Lung (tissue), 12 donors: ENCODE measurements around the gene SIRT6. TPM values are rescaled to one million over a fixed set of nuclear protein-coding genes. Genes with fewer than 3 reads are reported as not detected.
"Not testable (repeated sequence)": the region's sequence is repeated elsewhere in the genome, so short reads cannot be mapped to it uniquely, and the experiment has no call there.

Experiments
- ATAC-seq: fragments of 200-7000 bp; cut with Tn5 transposase; one replicate; pipeline ENCODE4 v1.9.1; 2020; ENCODE audit warnings: moderate number of reproducible peaks; ENCODE audit not compliant: insufficient read depth, low FRiP score
- DNase-seq, 3 donors: peaks; one replicate each; pipeline ENCODE4 v3.0.0-alpha.2; 2013 to 2017
- H3K27ac ChIP-seq, 2 donors: one replicate each; pipeline ENCODE4 v1.5.1; 2013; ENCODE audit warnings: mild to moderate bottlenecking in 2 of 2, moderate library complexity in 2 of 2, control low read depth in 1 of 2, inconsistent platforms in 1 of 2, low read depth in 1 of 2, low read length in 1 of 2
- H3K27me3 ChIP-seq, 3 donors: one replicate each; pipeline ENCODE4 v1.5.1; 2013; ENCODE audit warnings: low read length in 2 of 3; ENCODE audit not compliant: control insufficient read depth in 3 of 3, insufficient read depth in 3 of 3
- H3K36me3 ChIP-seq, 4 donors: one replicate each; pipeline ENCODE4 v1.5.1; 2013; ENCODE audit warnings: low read length in 4 of 4, mild to moderate bottlenecking in 1 of 4, moderate library complexity in 1 of 4; ENCODE audit not compliant: control insufficient read depth in 4 of 4, insufficient read depth in 4 of 4
- H3K4me1 ChIP-seq, 5 donors: one replicate each; pipeline ENCODE4 v1.5.1; 2013; ENCODE audit warnings: low read length in 5 of 5, mild to moderate bottlenecking in 2 of 5, moderate library complexity in 1 of 5; ENCODE audit not compliant: control insufficient read depth in 5 of 5, insufficient read depth in 5 of 5
- H3K4me3 ChIP-seq: one replicate; pipeline ENCODE4 v1.5.1; 2013; ENCODE audit warnings: mild to moderate bottlenecking, control low read depth, moderate library complexity
- H3K9ac ChIP-seq, 2 donors: one replicate each; pipeline ENCODE4 v1.5.1; 2013; ENCODE audit warnings: low read length in 2 of 2, control low read depth in 1 of 2; ENCODE audit not compliant: insufficient read depth in 1 of 2
- H3K9me3 ChIP-seq, 4 donors: one replicate each; pipeline ENCODE4 v1.5.1; 2013; ENCODE audit warnings: low read length in 3 of 4, mild to moderate bottlenecking in 1 of 4, moderate library complexity in 1 of 4; ENCODE audit not compliant: control insufficient read depth in 4 of 4, insufficient read depth in 3 of 4
- CTCF ChIP-seq: IDR thresholded peaks from 2 replicates; pipeline ENCODE4 v1.5.1; 2012; ENCODE audit warnings: mild to moderate bottlenecking; ENCODE audit errors: control extremely low read depth, extremely low read depth
- WGBS, 2 donors: extraction: QIAGEN DNeasy Blood & Tissue Kit; methylation state at CpG; one replicate each; pipeline ENCODE4 v1.1.7; 2013; 5-methylcytosine and 5-hydroxymethylcytosine counted together
- polyA plus RNA-seq, 2 donors: library from polyadenylated mRNA; stranded (reverse); fragments of 200-250 nt; gene quantifications; one replicate each; pipeline ENCODE4 v1.2.1, GENCODE V29; 2013
- total RNA-seq, 2 donors: library from RNA; depleted of rRNA in 1 of 2; stranded (reverse); fragments of >200 nt in 1 of 2; gene quantifications; one replicate each; pipeline ENCODE4 v1.2.1, GENCODE V29; 2014 to 2021
- donor health status: control.
- donor health status: control.
- donor health status: Bipolar disorder and iron deficiency.
- donor health status: healthy.
- donor health status: DM: yes; HTN: yes; CAD: no.

The SIRT6 gene
- total and polyA plus RNA-seq, 4 donors, result 10.2 to 36.5 (median 29.2) TPM

- no peak overlapping the region for H3K4me3 ChIP-seq
- H3K9me3 ChIP-seq, result peaks cover 0 to 2% (median 0%) of the 10 kb centered on the region in 4 donors
- peaks cover 0 to 18% (median 17%) of the 10 kb centered on the region in 3 donors for H3K27me3 ChIP-seq
- H3K36me3 ChIP-seq, result no peaks in the 10 kb centered on the region
- H3K27ac ChIP-seq, result no peak overlapping the region
- H3K4me1 ChIP-seq, result peaks cover 0 to 5% (median 0%) of the 10 kb centered on the region in 5 donors
- TF ChIP-seq CTCF, result no peak
- ATAC-seq (no peak), DNase-seq (no peak)
- 76 to 84% methylated on average over 8 of the region's 8 CpGs for WGBS, 2 donors
- no peak overlapping the region for H3K9ac ChIP-seq
These were observed 43.5 kb upstream of the SIRT6 start for GRCh38 chr19:4225885-4226284.

- no peak for ATAC-seq
- H3K27ac ChIP-seq, result no peak overlapping the region
- no peak overlapping the region for H3K9ac ChIP-seq
These were observed 42.1 kb upstream of the SIRT6 start for GRCh38 chr19:4224470-4224869.

GRCh38 chr19:4220188-4220587 lies 37.8 kb upstream of the SIRT6 start:
- no peaks in the 10 kb centered on the region for H3K36me3 ChIP-seq
- H3K27ac ChIP-seq, result no peak overlapping the region
- TF ChIP-seq CTCF, result no peak
- H3K9me3 ChIP-seq, result no peaks in the 10 kb centered on the region
- H3K4me3 ChIP-seq, result no peak overlapping the region
- no peak for ATAC-seq
- DNase-seq, result no peak
- H3K27me3 ChIP-seq, result no peaks in the 10 kb centered on the region
- H3K4me1 ChIP-seq, result no peaks in the 10 kb centered on the region
- no peak overlapping the region for H3K9ac ChIP-seq
- 94 to 96% methylated on average over 7 of the region's 7 CpGs for WGBS, 2 donors

More at GRCh38 chr19:4224470-4224869, 42.1 kb upstream of the SIRT6 start:
- H3K36me3 ChIP-seq, result no peaks in the 10 kb centered on the region
- peaks cover 0 to 15% (median 14%) of the 10 kb centered on the region in 3 donors for H3K27me3 ChIP-seq
- no peak for TF ChIP-seq CTCF
- no peak for DNase-seq
- no peak overlapping the region for H3K4me3 ChIP-seq
- WGBS, 2 donors, result 71 to 83% methylated on average over 15 of the region's 15 CpGs
- peaks cover 0 to 3% (median 0%) of the 10 kb centered on the region in 5 donors for H3K4me1 ChIP-seq
- H3K9me3 ChIP-seq, result no peaks in the 10 kb centered on the region

GRCh38 chr19:4218523-4218922 lies 36.2 kb upstream of the SIRT6 start:
- H3K4me3 ChIP-seq, H3K9me3 ChIP-seq, H3K4me1 ChIP-seq, H3K27me3 ChIP-seq, H3K9ac ChIP-seq, H3K27ac ChIP-seq, H3K36me3 ChIP-seq, ATAC-seq, DNase-seq: not testable (repeated sequence)
- WGBS, 2 donors, result 91 to 93% methylated on average over 1 of the region's 1 CpG
